SW 1271 (cell line): ENCODE data around the gene KRTAP4-4.
"Not testable (repeated sequence)": the region's sequence is repeated elsewhere in the genome, so short reads cannot be mapped to it uniquely, and the experiment has no call there.

Experiments used
- DNase-seq, 2 experiments: peaks; one replicate each; lab custom pipeline; 2025; lab: John Stamatoyannopoulos, UW

The KRTAP4-4 gene

DNA sequence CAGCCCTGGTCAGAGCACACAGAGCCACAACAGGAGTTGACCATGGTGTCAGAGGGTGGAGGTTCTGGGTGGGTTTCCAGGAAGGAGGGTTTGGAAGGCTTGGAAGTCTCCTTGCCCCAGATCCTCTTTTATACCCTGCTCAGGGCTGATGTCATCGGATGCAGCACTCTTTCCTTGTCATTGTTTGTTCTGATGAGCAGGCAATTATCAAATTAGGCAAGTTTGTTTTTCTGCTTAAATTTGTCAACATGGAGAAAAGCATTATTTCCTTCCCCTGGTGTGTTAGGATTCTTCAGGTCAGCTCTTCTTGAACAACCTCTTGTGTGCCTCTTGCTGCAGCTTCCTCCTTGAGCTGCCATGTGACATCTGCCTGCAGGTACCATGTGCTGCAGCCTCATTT, at the start of gene KRTAP4-4:
KRTAP4-4 (minus strand) TSS at position 101 of the 400 bp plus-strand sequence; CDS start at position 44, 57 bp downstream.
- no peak for DNase-seq

GRCh38 chr17:41199421-41200078, 39.0 kb upstream of the KRTAP4-4 start:
- DNase-seq, result no peak

DNA sequence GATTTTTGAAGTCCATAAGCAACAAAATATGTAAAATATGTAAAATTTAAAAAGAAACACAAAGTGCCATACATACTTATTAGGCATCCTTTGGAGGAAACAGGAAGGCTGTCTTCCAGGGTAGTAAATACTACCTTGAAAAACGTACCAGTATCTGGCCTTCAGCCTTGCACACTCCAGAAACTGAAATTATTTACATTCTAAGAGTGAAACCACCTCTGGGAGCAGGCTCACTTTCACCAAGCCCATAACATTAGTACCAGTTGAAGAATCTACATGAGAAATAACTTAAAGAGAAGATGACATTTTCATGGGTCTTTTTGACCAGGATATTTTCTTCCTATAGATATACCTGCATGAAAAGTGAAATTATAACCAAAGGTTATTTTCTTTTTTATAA, 35.5 kb upstream of the KRTAP4-4 start:
- DNase-seq, result no peak

DNA sequence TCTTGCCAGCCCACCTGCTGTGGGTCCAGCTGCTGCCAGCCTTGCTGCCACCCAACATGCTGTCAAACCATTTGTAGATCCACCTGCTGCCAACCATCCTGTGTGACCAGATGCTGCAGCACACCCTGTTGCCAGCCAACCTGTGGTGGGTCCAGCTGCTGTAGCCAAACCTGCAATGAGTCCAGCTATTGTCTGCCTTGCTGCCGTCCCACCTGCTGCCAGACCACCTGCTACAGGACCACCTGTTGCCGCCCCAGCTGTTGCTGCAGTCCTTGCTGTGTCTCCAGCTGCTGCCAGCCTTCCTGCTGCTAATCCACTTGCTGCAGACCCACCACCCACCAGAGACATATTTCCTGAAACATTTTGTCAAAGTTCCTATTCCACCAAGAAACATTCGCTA, 29.8 kb upstream of the KRTAP4-4 start:
- no peak for DNase-seq

GRCh38 chr17:41189837-41190318, 29.3 kb upstream of the KRTAP4-4 start, which contains the start of gene KRTAP9-1:
TSS of gene KRTAP9-1 (plus strand) at chr17:41189887. CDS start at chr17:41189887, 0 bp downstream.
- DNase-seq, result not testable (repeated sequence)

- DNase-seq, result no peak
These were observed 26.3 kb upstream of the KRTAP4-4 start for GRCh38 chr17:41186872-41187271.

- DNase-seq, result no peak
These were observed 24.5 kb upstream of the KRTAP4-4 start for GRCh38 chr17:41185001-41185400.

DNA sequence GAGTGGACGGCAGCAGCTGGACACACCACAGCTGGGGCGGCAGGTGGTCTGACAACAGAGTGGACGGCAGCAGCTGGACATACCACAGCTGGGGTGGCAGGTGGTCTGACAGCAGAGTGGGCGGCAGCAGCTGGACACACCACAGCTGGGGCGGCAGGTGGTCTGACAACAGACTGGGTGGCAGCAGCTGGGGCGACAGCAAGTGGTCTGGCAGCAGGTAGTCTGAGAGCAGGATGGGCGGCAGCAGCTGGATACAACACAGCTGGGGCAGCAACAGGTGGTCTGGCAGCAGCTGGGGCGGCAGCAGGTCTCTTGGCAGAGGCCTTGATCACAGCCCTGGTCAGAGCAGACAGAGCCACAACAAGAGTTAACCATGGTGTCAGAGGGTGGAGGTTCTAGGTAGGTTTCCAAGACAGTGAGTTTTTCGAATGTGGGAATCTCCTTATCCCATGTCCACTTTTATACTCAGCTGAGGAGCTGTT, 24.0 kb upstream of the KRTAP4-4 start, which contains the start of gene KRTAP4-1:
KRTAP4-1 (minus strand) TSS at position 432 of the 482 bp plus-strand sequence; CDS start at position 375, 57 bp downstream.
- no peak for DNase-seq

- DNase-seq, result no peak
These were observed 18.5 kb upstream of the KRTAP4-4 start for GRCh38 chr17:41178843-41179616.

DNA sequence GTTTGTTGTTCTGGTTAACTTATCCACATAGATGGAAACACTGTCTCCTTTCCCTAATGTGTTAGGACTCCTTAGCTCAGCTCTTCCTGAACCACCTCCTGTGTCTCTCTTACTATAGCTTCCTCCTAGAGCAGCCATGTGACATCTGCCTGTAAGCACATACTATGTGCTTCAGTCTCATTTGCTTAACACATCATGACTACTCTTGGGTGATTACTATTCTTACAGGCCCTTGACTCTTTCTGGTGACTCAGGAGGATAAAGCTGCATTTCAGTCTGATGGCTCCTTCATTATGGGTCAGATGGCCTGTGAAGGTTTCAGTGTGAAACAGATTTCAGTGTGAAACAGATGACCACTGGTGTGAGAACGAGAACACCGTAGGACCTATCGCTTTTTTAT, 17.8 kb upstream of the KRTAP4-4 start:
- no peak for DNase-seq

DNA sequence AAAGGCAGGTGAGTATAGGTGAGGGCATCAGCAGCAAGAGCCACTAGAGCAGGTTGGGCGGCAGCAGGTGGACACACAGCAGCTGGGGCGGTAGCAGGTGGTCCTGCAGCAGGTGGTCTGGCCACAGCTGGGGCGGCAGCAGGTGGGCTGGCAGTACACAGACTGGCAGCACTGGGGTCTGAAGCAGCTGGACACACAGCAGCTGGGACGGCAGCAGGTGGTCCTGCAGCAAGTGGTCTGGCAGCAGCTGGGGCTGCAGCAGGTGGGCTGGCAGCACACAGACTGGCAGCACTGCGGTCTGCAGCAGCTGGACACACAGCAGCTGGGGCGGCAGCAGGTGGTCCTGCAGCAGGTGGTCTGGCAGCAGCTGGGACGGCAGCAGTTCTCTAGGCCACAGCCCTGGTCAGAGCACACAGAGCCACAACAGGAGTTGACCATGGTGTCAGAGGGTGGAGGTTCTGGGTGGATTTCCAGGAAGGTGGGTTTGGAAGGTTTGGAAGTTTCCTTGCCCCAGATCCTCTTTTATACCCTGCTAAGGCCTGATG, 17.3 kb upstream of the KRTAP4-4 start, which contains the start of gene KRTAP4-2:
KRTAP4-2 (minus strand) TSS at position 495 of the 545 bp plus-strand sequence; CDS start at position 438, 57 bp downstream.
- DNase-seq, result no peak

DNA sequence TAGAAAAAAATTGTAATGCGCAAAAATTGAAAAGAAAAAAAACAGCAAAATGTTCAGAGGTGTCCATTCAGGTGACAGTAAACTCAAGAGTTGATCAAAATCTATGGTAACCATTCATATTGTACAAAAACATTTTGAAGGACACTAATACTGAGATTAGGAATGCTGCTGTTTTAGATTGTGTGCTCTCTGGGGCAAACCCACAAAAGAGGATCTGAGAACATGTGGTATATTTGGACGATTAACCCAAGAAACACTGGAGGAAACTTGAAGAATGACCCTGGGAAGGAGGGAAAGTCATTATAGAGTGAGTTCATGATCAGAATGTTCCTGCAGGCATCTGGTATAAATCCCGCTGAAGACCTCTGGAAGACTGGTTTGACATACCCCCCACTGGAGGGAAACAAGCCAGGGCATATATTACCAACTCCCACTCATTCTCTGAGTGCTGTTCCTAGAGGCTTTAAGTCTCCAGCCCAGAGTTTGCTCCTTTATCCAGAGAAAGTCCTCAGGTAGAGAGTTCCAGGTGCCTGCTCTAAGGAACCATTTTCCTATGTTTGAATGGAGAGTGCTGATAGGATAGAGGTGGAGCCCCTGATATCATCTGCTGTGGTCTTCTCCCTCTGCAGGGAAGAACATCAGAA, 16.3 kb upstream of the KRTAP4-4 start:
- DNase-seq, result no peak

GRCh38 chr17:41171886-41172285, 11.3 kb upstream of the KRTAP4-4 start:
- no peak for DNase-seq

DNA sequence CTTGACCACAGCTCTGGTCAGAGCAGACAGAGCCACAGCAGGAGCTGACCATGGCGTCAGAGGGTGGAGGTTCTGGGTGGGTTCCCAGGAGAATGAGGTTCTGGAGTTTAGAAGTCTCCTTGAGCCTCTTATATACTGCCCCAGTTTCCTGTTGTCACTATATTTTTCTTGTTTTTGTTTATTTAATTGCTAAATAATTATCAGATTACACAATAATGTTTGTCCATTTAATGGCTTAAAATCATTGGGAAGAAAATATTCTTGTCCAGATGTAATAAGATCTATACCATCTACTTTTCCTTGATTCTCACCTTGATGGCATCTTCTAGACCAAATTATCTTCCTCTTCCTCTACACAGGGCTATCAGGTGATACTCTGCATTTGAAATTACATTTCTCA, 7.6 kb upstream of the KRTAP4-4 start, which contains the start of gene KRTAP4-3:
KRTAP4-3 (minus strand) TSS at position 101 of the 400 bp plus-strand sequence; CDS start at position 52, 49 bp downstream.
- no peak for DNase-seq

DNA sequence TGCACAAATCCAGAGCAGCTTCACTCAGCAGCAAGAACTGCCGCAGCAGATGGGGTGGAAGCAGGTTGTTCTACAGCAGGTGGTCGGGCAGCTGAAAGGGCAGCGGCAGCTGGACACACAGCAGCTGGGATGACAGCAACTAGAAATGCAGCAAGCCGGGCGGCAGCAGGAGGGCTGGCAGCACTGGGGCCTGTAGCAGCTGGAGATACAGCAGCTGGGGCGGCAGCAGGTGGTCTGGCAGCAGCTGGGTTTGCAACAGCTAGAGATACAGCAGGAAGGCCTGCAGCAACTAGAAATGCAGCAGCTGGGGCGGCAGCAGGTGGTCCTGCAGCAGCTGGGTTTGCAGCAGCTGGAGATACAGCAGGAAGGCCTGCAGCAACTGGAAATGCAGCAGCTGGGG, 7.0 kb upstream of the KRTAP4-4 start:
- DNase-seq, result no peak

DNA sequence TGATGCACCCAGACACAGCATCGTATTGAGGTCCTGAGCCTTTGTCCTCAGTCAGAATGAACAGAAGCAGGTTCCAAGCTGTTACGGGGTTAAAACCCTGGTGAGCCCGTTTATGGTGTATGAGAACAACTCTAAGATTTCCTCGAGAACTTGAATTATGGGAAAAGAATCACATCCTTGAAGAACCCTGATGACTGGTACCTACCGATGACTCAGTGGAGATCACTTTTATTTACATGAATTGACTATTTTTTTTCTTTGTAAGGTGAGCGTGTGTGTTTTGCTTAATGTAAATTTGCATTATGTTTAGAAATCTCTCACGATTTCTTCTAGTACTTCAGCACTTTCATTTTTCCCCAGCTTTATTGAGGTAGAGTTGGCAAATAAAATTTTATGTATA, 3.3 kb upstream of the KRTAP4-4 start:
- DNase-seq, result no peak

- DNase-seq, result not testable (repeated sequence)
These were observed 358 bp downstream of the KRTAP4-4 start for GRCh38 chr17:41160190-41160589.

DNA sequence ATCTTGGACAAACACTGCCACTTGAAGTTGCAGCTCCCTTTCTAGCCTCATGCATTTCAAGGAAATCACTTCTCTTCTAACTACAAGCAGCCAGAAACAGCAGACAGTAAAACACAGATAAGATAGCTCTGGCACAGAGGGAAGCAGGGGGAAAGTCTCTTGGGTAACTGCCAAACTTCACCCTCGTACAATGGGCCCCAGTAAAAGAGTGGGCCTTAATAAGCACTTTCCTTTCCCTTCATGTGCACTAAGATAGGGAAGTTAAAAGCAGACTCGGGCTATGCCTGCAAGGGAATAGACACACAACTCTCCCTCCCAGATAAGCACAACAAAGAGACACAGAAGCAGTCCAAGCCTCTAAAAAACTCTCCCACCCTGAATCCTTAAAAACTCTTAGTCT, 6.7 kb downstream of the KRTAP4-4 start:
- no peak for DNase-seq

- no peak for DNase-seq
These were observed 9.0 kb downstream of the KRTAP4-4 start for GRCh38 chr17:41151525-41151924.

GRCh38 chr17:41150026-41150425, 10.5 kb downstream of the KRTAP4-4 start:
- DNase-seq, result no peak

- no peak for DNase-seq
These were observed 10.9 kb downstream of the KRTAP4-4 start, which contains the start of gene KRTAP4-5 for GRCh38 chr17:41149652-41149985. TSS of gene KRTAP4-5 (minus strand) at chr17:41149825. CDS start at chr17:41149767, 58 bp downstream.
